ENCODE measurements around the gene MPND.

Gene MPND

GRCh38 chr19:4343370-4344307 lies at the start of gene MPND:
Gene MPND (plus strand): TSS chr19:4343562. CDS start chr19:4343594, 32 bp downstream.
- no peak for TF ChIP-seq CTCF (IDR thresholded peaks at IDR 0.05)

- TF ChIP-seq CTCF (IDR thresholded peaks at IDR 0.05) = no peak
Measured at GRCh38 chr19:4294389-4294788, 49.0 kb upstream of the MPND start.

GRCh38 chr19:4295972-4296771 lies 47.2 kb upstream of the MPND start:
- no peak for TF ChIP-seq CTCF (IDR thresholded peaks at IDR 0.05)

- no peak for TF ChIP-seq CTCF (IDR thresholded peaks at IDR 0.05)
Measured at GRCh38 chr19:4297901-4298809, 45.2 kb upstream of the MPND start.

GRCh38 chr19:4298810-4299550 lies 44.4 kb upstream of the MPND start:
- no peak for TF ChIP-seq CTCF (IDR thresholded peaks at IDR 0.05)

GRCh38 chr19:4300589-4300988 lies 42.8 kb upstream of the MPND start:
- TF ChIP-seq CTCF (IDR thresholded peaks at IDR 0.05) = no peak
